B cell (primary cell): ENCODE results near the gene TTYH1. TPM values are rescaled to one million over a fixed set of nuclear protein-coding genes. Genes with fewer than 3 reads are reported as not detected.

Experiments used
- ATAC-seq: fragments of 200-7000 bp; cut with Tn5 transposase; one replicate; pipeline ENCODE4 v1.10.0; 2021; ENCODE audit warnings: low read depth, mild to moderate bottlenecking, moderate number of reproducible peaks, moderate library complexity
- CTCF ChIA-PET: fragments of 350-600 bp; sonication (Branson Sonifier 250); formaldehyde crosslinking; loops from one replicate; lab custom pipeline; 2021; ENCODE audit warnings: antibody characterized with exemption, inconsistent platforms; lab: Charles Lee
- POLR2A ChIA-PET: fragments of 350-600 bp; sonication (Branson Sonifier 250); formaldehyde crosslinking; loops from one replicate; lab custom pipeline; 2021; ENCODE audit warnings: antibody characterized with exemption; lab: Charles Lee
- DNase-seq: peaks from one replicate; pipeline ENCODE4 v3.0.0; 2013
- H2AFZ ChIP-seq: 2 replicates; pipeline ENCODE4 v1.6.1; 2012; ENCODE audit warnings: mild to moderate bottlenecking, low read depth, low read length; ENCODE audit not compliant: insufficient read depth, poor library complexity, severe bottlenecking
- H3K27ac ChIP-seq, 2 donors: 1 replicate in 1 of 2; 2 replicates in 1 of 2; pipeline ENCODE4 v1.5.1; 2012 to 2013; ENCODE audit warnings: low read length in 2 of 2, mild to moderate bottlenecking in 2 of 2, moderate library complexity in 1 of 2
- H3K27me3 ChIP-seq, 4 experiments: fragments of 200-600 bp in 1 of 4; sonication (generic) in 1 of 4; replicated peaks in 1 of 4; 1 replicate in 2 of 4; 2 replicates in 2 of 4; pipeline versions ENCODE4 v1.6.1 to v1.7.0; 2013 to 2016; ENCODE audit warnings: low read length in 3 of 4, mild to moderate bottlenecking in 2 of 4, mixed read lengths in 1 of 4, moderate library complexity in 1 of 4; ENCODE audit not compliant: insufficient read depth in 4 of 4, control insufficient read depth in 3 of 4; ENCODE audit errors: control extremely low read depth in 1 of 4
- H3K36me3 ChIP-seq, 2 experiments: replicated peaks in 1 of 2; 1 replicate in 1 of 2; 2 replicates in 1 of 2; pipeline versions ENCODE4 v1.6.1 to v1.7.1; 2013; ENCODE audit warnings: low read length in 1 of 2; ENCODE audit not compliant: insufficient read depth in 2 of 2, control insufficient read depth in 1 of 2; ENCODE audit errors: control extremely low read depth in 1 of 2, extremely low read depth in 1 of 2
- H3K4me1 ChIP-seq, 2 donors: fragments of 200-600 bp in 1 of 2; sonication (generic) in 1 of 2; 1 replicate in 1 of 2; 2 replicates in 1 of 2; pipeline versions ENCODE4 v1.5.1 to v1.6.1; 2013 to 2017; ENCODE audit warnings: low read length in 2 of 2; ENCODE audit not compliant: control insufficient read depth in 2 of 2, insufficient read depth in 2 of 2
- H3K4me2 ChIP-seq: replicated peaks from 2 replicates; pipeline ENCODE3; 2012; ENCODE audit warnings: mild to moderate bottlenecking, low read depth, low read length; ENCODE audit not compliant: poor library complexity, severe bottlenecking
- H3K4me3 ChIP-seq, 5 experiments: fragments of 200-600 bp in 1 of 5; sonication (generic) in 1 of 5; 1 replicate in 3 of 5; 2 replicates in 2 of 5; pipeline versions ENCODE4 v1.5.1 to v1.7.0; 2011 to 2016; ENCODE audit warnings: low read length in 4 of 5, mild to moderate bottlenecking in 4 of 5, low read depth in 2 of 5, control low read depth in 1 of 5, moderate library complexity in 1 of 5; ENCODE audit not compliant: insufficient read depth in 1 of 5; ENCODE audit errors: control extremely low read depth in 1 of 5, extremely low read depth in 1 of 5
- H3K79me2 ChIP-seq: fragments of 200-600 bp; sonication (generic); one replicate; pipeline ENCODE4 v1.6.0; 2016; ENCODE audit warnings: low read length; ENCODE audit not compliant: control insufficient read depth, insufficient read depth
- H3K9ac ChIP-seq: fragments of 200-600 bp; sonication (generic); 2 replicates; pipeline ENCODE4 v1.6.1; 2017; ENCODE audit warnings: mild to moderate bottlenecking, low read length, moderate library complexity
- H3K9me3 ChIP-seq, 3 donors: one replicate each; pipeline versions ENCODE4 v1.6.1 to v1.7.1; 2013; ENCODE audit warnings: low read length in 2 of 3; ENCODE audit not compliant: control insufficient read depth in 2 of 3, insufficient read depth in 1 of 3; ENCODE audit errors: control extremely low read depth in 1 of 3
- H4K20me1 ChIP-seq: 2 replicates; pipeline ENCODE4 v1.6.0; 2012; ENCODE audit warnings: mild to moderate bottlenecking, low read length; ENCODE audit not compliant: insufficient read depth, control insufficient read depth, poor library complexity, severe bottlenecking
- H3K27ac Mint-ChIP-seq: one replicate; pipeline ENCODE4 v1.8.0; 2021; ENCODE audit warnings: mixed read lengths
- H3K27me3 Mint-ChIP-seq: one replicate; pipeline ENCODE4 v1.8.0; 2021; ENCODE audit warnings: mixed read lengths
- H3K4me1 Mint-ChIP-seq: one replicate; pipeline ENCODE4 v1.8.0; 2021; ENCODE audit warnings: mixed read lengths
- H3K4me3 Mint-ChIP-seq: one replicate; pipeline ENCODE4 v1.8.0; 2021; ENCODE audit warnings: mixed read lengths
- H3K9me3 Mint-ChIP-seq: one replicate; pipeline ENCODE4 v1.8.0; 2022; ENCODE audit warnings: mixed read lengths; ENCODE audit not compliant: insufficient read depth
- CTCF ChIP-seq: fragments of 200-600 bp; IDR thresholded peaks from one replicate; pipeline ENCODE4 v1.8.0; 2022; ENCODE audit warnings: antibody characterized with exemption, mild to moderate bottlenecking
- EZH2 ChIP-seq: IDR thresholded peaks from 2 replicates; pipeline ENCODE4 v1.6.1; 2012; ENCODE audit warnings: borderline replicate concordance, low read depth, mild to moderate bottlenecking, moderate library complexity, low read length; ENCODE audit not compliant: insufficient read depth, poor library complexity, severe bottlenecking
- WGBS: methylation state at CpG from one replicate; pipeline ENCODE4 v1.1.5; 2013; ENCODE audit warnings: missing lambda C conversion rate; ENCODE audit not compliant: insufficient coverage; 5-methylcytosine and 5-hydroxymethylcytosine counted together
- intact Hi-C: fragments of 100-400 bp; cut with micrococcal nuclease; formaldehyde crosslinking; loops from one replicate; pipeline ENCODE4 v1.10.0; 2022
- polyA plus RNA-seq: library from polyadenylated mRNA; depleted of rRNA; stranded (reverse); fragments of >200 nt; gene quantifications from 2 replicates; pipeline ENCODE4 v1.2.3, GENCODE V29; 2012
- total RNA-seq, 2 donors: library from RNA; stranded (reverse); fragments of 120-200 nt in 1 of 2; gene quantifications; 1 replicate in 1 of 2; 2 replicates in 1 of 2; pipeline versions ENCODE4 v1.2.3 to v1.2.4, GENCODE V29; 2013 to 2022

Gene TTYH1
- total and polyA plus RNA-seq, 2 donors (not counting 1 experiment from before 2014, with no cell fraction given): not detected

- H3K27ac ChIP-seq: no peak overlapping the region
- H2AFZ ChIP-seq: no peak overlapping the region
- no peaks in the 10 kb centered on the region for H3K79me2 ChIP-seq
- intact Hi-C loops: no loop called here
- H3K9ac ChIP-seq: no peak overlapping the region
- 90% methylated on average over 1 of the region's 6 CpGs for WGBS
- ATAC-seq (no peak), DNase-seq (no peak)
- ChIA-PET POLR2A (no interaction called here), CTCF (no interaction called here)
- Mint-ChIP-seq H3K27ac (no peak overlapping the region), H3K4me3 (no peak overlapping the region), H3K9me3 (no peaks in the 10 kb centered on the region), H3K4me1 (peaks cover under 1% of the 10 kb centered on the region), H3K27me3 (peaks cover 10% of the 10 kb centered on the region)
- TF ChIP-seq CTCF: no peak
- TF ChIP-seq EZH2: no peak
- H3K36me3 ChIP-seq: no peaks in the 10 kb centered on the region
- H3K4me2 ChIP-seq: no peak overlapping the region
- peaks cover 0 to 5% (median 0%) of the 10 kb centered on the region in 3 donors for H3K9me3 ChIP-seq
- no peaks in the 10 kb centered on the region for H4K20me1 ChIP-seq
- no peaks in the 10 kb centered on the region for H3K4me1 ChIP-seq
- peaks cover 0 to 7% (median 0%) of the 10 kb centered on the region in 4 experiments for H3K27me3 ChIP-seq
- no peak overlapping the region for H3K4me3 ChIP-seq
Observed at GRCh38 chr19:54400913-54401312, 14.4 kb upstream of the TTYH1 start.

GRCh38 chr19:54403054-54403453 is 12.2 kb upstream of the TTYH1 start:
- 97% methylated on average over 8 of the region's 8 CpGs for WGBS

More at GRCh38 chr19:54403054-54403453, 12.2 kb upstream of the TTYH1 start:
- ChIA-PET POLR2A (no interaction called here), CTCF (interaction anchor here (0.7 kb wide), 2 partner anchors 11 to 78 kb away, joined by 3 read pairs; no protein-coding TSS in a partner anchor)
- no peak overlapping the region for H3K4me3 Mint-ChIP-seq
- Histone ChIP-seq H3K27ac (no peak overlapping the region), H3K4me3 (no peak overlapping the region), H3K79me2 (no peaks in the 10 kb centered on the region), H3K36me3 (no peaks in the 10 kb centered on the region), H3K9me3 (peaks cover 0 to 5% (median 0%) of the 10 kb centered on the region in 3 donors), H3K4me1 (no peaks in the 10 kb centered on the region), H3K9ac (no peak overlapping the region), H2AFZ (no peak overlapping the region), H3K4me2 (no peak overlapping the region), H3K27me3 (peaks cover 0 to 5% (median 0%) of the 10 kb centered on the region in 4 experiments), H4K20me1 (no peaks in the 10 kb centered on the region)
- H3K9me3 Mint-ChIP-seq: no peaks in the 10 kb centered on the region
- TF ChIP-seq CTCF: no peak
- no peak for TF ChIP-seq EZH2
- intact Hi-C loops: no loop called here
- ATAC-seq (no peak), DNase-seq (no peak)
- H3K4me1 Mint-ChIP-seq: no peaks in the 10 kb centered on the region
- H3K27me3 Mint-ChIP-seq: peaks cover 9% of the 10 kb centered on the region
- H3K27ac Mint-ChIP-seq: no peak overlapping the region
